Measurements from ENCODE around the gene IQCE.

Gene IQCE

DNA sequence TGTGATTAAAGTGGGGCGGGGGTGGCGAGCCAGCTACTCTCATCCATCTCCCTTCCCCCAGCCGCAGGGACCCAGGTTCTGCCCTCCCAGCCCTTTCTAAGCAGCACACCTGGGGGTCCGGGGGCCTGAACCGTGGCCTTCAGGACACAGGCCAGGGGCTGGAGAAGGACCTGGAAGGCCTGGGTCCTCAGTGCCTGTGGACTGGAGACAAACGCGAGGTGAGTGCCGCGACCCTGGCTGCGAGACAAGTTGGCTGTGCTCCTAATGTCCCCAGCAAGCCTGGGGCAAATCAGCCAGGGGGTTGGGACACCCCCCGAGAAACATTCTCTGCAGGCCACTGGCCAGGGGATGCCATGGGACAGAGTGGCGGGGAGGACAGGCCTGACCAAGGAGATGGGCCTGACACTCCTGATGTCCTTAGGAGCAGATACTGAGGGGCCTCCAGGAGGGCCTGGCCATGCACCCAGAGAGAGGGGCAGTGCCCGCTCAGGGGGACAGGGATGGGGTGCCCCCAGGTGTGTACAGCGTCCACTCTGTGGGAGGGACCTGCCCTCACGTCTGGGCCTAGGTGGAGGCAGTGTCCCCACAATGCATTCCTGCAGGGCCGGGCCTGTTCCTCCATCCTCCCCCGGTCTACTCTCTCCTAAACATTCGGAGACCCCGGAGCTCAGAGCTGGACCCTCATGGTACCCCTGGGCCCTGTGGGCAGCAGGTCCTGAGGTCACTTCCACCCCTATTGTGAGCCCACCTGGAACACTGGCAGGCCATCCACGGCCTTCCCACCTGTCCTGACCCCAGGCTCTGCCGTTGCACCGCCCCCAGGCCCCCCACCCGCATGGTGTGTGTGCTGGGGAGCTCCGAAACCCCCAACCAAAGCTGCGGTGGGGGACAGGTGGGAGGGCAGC lies 16.5 kb upstream of the IQCE start:
- TF ChIP-seq, protein P1, sequence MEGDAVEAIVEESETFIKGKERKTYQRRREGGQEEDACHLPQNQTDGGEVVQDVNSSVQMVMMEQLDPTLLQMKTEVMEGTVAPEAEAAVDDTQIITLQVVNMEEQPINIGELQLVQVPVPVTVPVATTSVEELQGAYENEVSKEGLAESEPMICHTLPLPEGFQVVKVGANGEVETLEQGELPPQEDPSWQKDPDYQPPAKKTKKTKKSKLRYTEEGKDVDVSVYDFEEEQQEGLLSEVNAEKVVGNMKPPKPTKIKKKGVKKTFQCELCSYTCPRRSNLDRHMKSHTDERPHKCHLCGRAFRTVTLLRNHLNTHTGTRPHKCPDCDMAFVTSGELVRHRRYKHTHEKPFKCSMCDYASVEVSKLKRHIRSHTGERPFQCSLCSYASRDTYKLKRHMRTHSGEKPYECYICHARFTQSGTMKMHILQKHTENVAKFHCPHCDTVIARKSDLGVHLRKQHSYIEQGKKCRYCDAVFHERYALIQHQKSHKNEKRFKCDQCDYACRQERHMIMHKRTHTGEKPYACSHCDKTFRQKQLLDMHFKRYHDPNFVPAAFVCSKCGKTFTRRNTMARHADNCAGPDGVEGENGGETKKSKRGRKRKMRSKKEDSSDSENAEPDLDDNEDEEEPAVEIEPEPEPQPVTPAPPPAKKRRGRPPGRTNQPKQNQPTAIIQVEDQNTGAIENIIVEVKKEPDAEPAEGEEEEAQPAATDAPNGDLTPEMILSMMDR (IDR thresholded peaks at IDR 0.05; ENCODE audit: low read depth, low read length), result no peak
- H3K4me3 ChIP-seq (ENCODE audit: low read depth, low read length), result no peak overlapping the region

DNA sequence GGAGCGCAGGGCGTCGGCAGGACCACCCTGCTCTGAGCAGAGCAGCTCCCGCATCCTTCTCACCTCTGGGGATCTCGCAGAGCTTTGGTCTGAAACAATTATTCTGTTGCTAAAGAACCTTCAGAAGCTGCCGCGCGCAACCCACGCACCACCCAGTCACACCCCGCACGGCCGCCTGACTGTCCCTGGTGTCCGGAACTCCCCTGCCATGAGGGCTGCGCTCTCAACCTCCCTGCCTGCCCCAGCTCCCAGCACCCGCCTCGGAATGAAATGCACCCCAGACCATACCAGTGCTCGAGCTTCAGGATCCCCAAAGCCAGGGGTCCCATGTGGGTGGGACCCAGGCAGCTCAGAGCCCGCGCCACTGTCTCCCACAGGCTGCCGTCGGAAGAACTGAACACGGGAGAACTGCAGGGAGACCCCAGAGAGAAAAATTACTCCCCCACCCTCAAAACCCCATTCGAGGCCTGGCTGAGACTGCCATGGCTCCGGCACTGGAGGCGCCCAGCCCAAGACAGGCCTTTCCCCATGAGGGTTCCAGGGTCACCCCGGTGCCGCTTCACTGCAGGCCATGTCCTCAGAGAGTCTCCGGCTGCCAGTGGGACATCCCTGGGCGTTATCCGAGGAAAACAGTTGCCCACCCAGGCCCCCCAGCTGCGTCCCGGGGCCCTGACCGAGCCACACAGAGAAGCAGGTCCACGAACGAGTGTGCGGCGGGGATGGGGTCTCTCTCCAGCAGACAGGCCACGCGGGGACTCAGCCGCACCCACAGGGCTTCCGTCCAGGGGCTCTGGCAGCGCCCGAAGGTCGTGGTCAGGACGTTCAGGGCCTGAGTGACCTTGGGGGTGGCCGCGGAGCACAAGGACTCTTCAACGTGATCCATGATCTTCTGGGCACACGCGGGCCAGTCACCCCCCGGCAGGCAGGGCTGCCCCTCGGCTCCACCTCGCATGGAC lies 15.6 kb upstream of the IQCE start:
- no peak overlapping the region for H3K4me3 ChIP-seq (ENCODE audit: low read depth, low read length)
- TF ChIP-seq, protein P1 (IDR thresholded peaks at IDR 0.05; ENCODE audit: low read depth, low read length), result no peak

- TF ChIP-seq, protein P1 (IDR thresholded peaks at IDR 0.05; ENCODE audit: low read depth, low read length), result no peak
- H3K4me3 ChIP-seq (ENCODE audit: low read depth, low read length), result no peak overlapping the region
These were observed 14.1 kb upstream of the IQCE start for GRCh38 chr7:2544541-2545188.

DNA sequence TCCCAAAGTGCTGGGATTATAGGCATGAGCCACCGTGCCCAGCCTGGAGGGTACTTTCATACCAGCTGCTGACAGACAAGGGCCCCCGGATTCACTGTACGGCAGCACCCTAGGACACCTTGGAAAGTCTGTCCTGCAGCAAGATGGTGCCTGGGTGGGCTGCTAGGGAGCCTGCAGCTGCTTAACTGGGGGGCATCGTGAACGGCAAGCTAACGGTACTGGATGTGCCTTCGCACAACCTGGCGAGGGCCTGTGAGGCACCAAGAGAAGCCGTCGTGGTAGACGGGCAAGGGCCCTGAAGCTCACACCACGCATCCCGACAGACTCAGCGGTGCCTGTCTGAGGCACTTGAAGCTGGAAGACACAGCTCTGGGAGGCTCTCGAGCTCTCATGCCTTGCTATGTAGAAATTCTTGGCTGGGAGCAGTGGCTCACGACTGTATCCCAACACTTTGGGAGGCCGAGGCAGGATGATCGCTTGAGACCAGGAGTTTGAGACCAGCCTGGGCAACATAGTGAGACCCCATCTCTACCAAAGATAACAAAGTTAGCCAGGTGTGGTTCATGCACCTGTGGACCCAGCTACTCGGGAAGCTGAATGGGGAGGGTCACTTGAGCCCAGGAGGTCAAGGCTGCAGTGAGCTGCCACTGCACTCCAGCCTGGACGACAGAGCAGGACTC lies 12.9 kb upstream of the IQCE start:
- TF ChIP-seq, protein P1 (IDR thresholded peaks at IDR 0.05; ENCODE audit: low read depth, low read length), result no peak
- no peak overlapping the region for H3K4me3 ChIP-seq (ENCODE audit: low read depth, low read length)

- TF ChIP-seq, protein P1 (IDR thresholded peaks at IDR 0.05; ENCODE audit: low read depth, low read length), result no peak
- H3K4me3 ChIP-seq (ENCODE audit: low read depth, low read length), result no peak overlapping the region
These were observed 11.8 kb upstream of the IQCE start for GRCh38 chr7:2546776-2547586.

- H3K4me3 ChIP-seq (ENCODE audit: low read depth, low read length), result no peak overlapping the region
- TF ChIP-seq, protein P1 (IDR thresholded peaks at IDR 0.05; ENCODE audit: low read depth, low read length), result no peak
These were observed 7.4 kb upstream of the IQCE start for GRCh38 chr7:2551418-2551817.

All from WI38 (cell line).